OCI-LY7 (cell line): ENCODE results near the gene LRP5.

Source experiments
- EZH2phosphoT487 ChIP-seq: fragments of 200-600 bp; sonication (generic); IDR thresholded peaks from 2 replicates; pipeline ENCODE4 v1.6.1; 2018; ENCODE audit warnings: low read depth, borderline replicate concordance, mild to moderate bottlenecking, mixed run types, antibody characterized with exemption, low read length, moderate library complexity, mixed read lengths
- TF ChIP-seq, protein P1 (sequence below): fragments of 200-600 bp; sonication (generic); conservative IDR thresholded peaks from 2 replicates; pipeline ENCODE4 v1.5.1; 2014; ENCODE audit warnings: mild to moderate bottlenecking, antibody characterized with exemption, low read length, moderate library complexity, mixed read lengths

GRCh38 chr11:68457898-68458249 is 145.5 kb downstream of the LRP5 start:
- TF ChIP-seq, protein P1, sequence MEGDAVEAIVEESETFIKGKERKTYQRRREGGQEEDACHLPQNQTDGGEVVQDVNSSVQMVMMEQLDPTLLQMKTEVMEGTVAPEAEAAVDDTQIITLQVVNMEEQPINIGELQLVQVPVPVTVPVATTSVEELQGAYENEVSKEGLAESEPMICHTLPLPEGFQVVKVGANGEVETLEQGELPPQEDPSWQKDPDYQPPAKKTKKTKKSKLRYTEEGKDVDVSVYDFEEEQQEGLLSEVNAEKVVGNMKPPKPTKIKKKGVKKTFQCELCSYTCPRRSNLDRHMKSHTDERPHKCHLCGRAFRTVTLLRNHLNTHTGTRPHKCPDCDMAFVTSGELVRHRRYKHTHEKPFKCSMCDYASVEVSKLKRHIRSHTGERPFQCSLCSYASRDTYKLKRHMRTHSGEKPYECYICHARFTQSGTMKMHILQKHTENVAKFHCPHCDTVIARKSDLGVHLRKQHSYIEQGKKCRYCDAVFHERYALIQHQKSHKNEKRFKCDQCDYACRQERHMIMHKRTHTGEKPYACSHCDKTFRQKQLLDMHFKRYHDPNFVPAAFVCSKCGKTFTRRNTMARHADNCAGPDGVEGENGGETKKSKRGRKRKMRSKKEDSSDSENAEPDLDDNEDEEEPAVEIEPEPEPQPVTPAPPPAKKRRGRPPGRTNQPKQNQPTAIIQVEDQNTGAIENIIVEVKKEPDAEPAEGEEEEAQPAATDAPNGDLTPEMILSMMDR: no peak
- TF ChIP-seq EZH2phosphoT487: no peak
